K562 treated with DMSO at 1 percent for 12 hours (cell line): ENCODE data around the gene GFRA4. TPM values are rescaled to one million over a fixed set of nuclear protein-coding genes. Genes with fewer than 3 reads are reported as not detected.

Experiments used
- total RNA-seq: library from RNA; unstranded; fragments of 300-600 nt; gene quantifications from 2 replicates; pipeline ENCODE4 v1.2.3, GENCODE V29; 2022; ENCODE audit not compliant: insufficient read depth

The GFRA4 gene
- total RNA-seq, result not detected in 2 replicates

GRCh38 chr20:3663031-3663701, at the start of gene GFRA4:
Gene GFRA4 (minus strand): TSS chr20:3663399. CDS start chr20:3663399, 0 bp downstream.

GRCh38 chr20:3712279-3712873, 49.2 kb upstream of the GFRA4 start, which contains the start of gene SIGLEC1:
Gene SIGLEC1 (minus strand): TSS chr20:3712600. CDS start chr20:3707128, 5,472 bp downstream.

GRCh38 chr20:3681931-3682781, 19.0 kb upstream of the GFRA4 start, which contains the start of gene ADAM33:
Gene ADAM33 (minus strand): TSS chr20:3682010. CDS start chr20:3682004, 6 bp downstream.

Other genes with a start within 250 kb of the GFRA4 start
- 2.8 and 11.4 TPM in 2 replicates for gene ATRN, start 192.4 kb downstream of the GFRA4 start, total RNA-seq
- not detected in 2 replicates for gene ADAM33, start 18.6 kb upstream of the GFRA4 start, total RNA-seq
- not detected in 2 replicates for gene SIGLEC1, start 49.2 kb upstream of the GFRA4 start, total RNA-seq
- 0.20 TPM in 1 of 2 replicates, not detected in the other for gene HSPA12B, start 69.3 kb upstream of the GFRA4 start, total RNA-seq
- gene ADISSP, start 104.4 kb upstream of the GFRA4 start, total RNA-seq, result 25.3 and 26.4 TPM in 2 replicates
- gene SPEF1, start 118.0 kb upstream of the GFRA4 start, total RNA-seq, result 0.43 TPM in 1 of 2 replicates, not detected in the other
- 46.0 and 46.5 TPM in 2 replicates for gene CENPB, start 123.3 kb upstream of the GFRA4 start, total RNA-seq
- gene CDC25B, start 132.9 kb upstream of the GFRA4 start, total RNA-seq, result 26.9 and 51.7 TPM in 2 replicates
- 7.1 and 9.7 TPM in 2 replicates for gene AP5S1, start 157.1 kb upstream of the GFRA4 start, total RNA-seq
- gene MAVS, start 183.4 kb upstream of the GFRA4 start, total RNA-seq, result 7.1 and 20.2 TPM in 2 replicates
- gene PANK2, start 226.0 kb upstream of the GFRA4 start, total RNA-seq, result 25.4 and 35.5 TPM in 2 replicates